Neural progenitor cell (in vitro differentiated cells): ENCODE data around the gene PTPRJ. TPM values are rescaled to one million over a fixed set of nuclear protein-coding genes. Genes with fewer than 3 reads are reported as not detected.

Experiments
- DNase-seq: peaks from one replicate; pipeline ENCODE4 v3.0.0-alpha.2; 2016; ENCODE audit warnings: low spot score
- H2AFZ ChIP-seq: fragments of 200-600 bp; sonication (generic); replicated peaks from 2 replicates; pipeline ENCODE4 v1.6.1; 2016; ENCODE audit warnings: antibody characterized with exemption
- H3F3A ChIP-seq: fragments of 200-600 bp; sonication (generic); 2 replicates; pipeline ENCODE4 v1.6.1; 2016; ENCODE audit warnings: antibody characterized with exemption, low read depth
- H3K27ac ChIP-seq: fragments of 200-600 bp; sonication (generic); 2 replicates; pipeline ENCODE4 v1.5.1; 2016; ENCODE audit warnings: mild to moderate bottlenecking
- H3K27me3 ChIP-seq: fragments of 200-600 bp; sonication (generic); 2 replicates; pipeline ENCODE4 v1.6.1; 2016; ENCODE audit warnings: mild to moderate bottlenecking, moderate library complexity
- H3K36me3 ChIP-seq: fragments of 200-600 bp; sonication (generic); 2 replicates; pipeline ENCODE4 v1.5.1; 2016
- H3K4me1 ChIP-seq: fragments of 200-600 bp; sonication (generic); 2 replicates; pipeline ENCODE4 v1.6.1; 2016; ENCODE audit warnings: mixed run types
- H3K4me2 ChIP-seq: fragments of 200-600 bp; sonication (generic); 2 replicates; pipeline ENCODE4 v1.6.1; 2016
- H3K4me3 ChIP-seq: fragments of 200-600 bp; sonication (generic); 2 replicates; pipeline ENCODE4 v1.5.1; 2016
- H3K79me2 ChIP-seq: fragments of 200-600 bp; sonication (generic); 2 replicates; pipeline ENCODE4 v1.6.1; 2016; ENCODE audit warnings: low read depth
- H3K9ac ChIP-seq: fragments of 200-600 bp; sonication (generic); 2 replicates; pipeline ENCODE4 v1.6.1; 2016
- H3K9me3 ChIP-seq: fragments of 200-600 bp; sonication (generic); 2 replicates; pipeline ENCODE4 v1.5.1; 2016; ENCODE audit warnings: low read depth
- H4K20me1 ChIP-seq: fragments of 200-600 bp; sonication (generic); 2 replicates; pipeline ENCODE4 v1.6.1; 2016; ENCODE audit warnings: low read depth
- H3K27ac Mint-ChIP-seq: 3 replicates; pipeline ENCODE4 v1.8.0; 2021; ENCODE audit warnings: mixed read lengths
- H3K27me3 Mint-ChIP-seq: 2 replicates; pipeline ENCODE4 v1.8.0; 2022; ENCODE audit warnings: low read depth, mild to moderate bottlenecking, inconsistent platforms, moderate library complexity, mixed read lengths; ENCODE audit not compliant: insufficient read depth
- H3K36me3 Mint-ChIP-seq: 3 replicates; pipeline ENCODE4 v1.8.0; 2021; ENCODE audit warnings: mixed read lengths
- H3K4me1 Mint-ChIP-seq: 3 replicates; pipeline ENCODE4 v1.8.0; 2021; ENCODE audit warnings: mixed read lengths
- H3K4me3 Mint-ChIP-seq: 3 replicates; pipeline ENCODE4 v1.8.0; 2021; ENCODE audit warnings: mild to moderate bottlenecking, moderate library complexity, mixed read lengths
- H3K9me3 Mint-ChIP-seq: 3 replicates; pipeline ENCODE4 v1.8.0; 2020; ENCODE audit warnings: mixed read lengths
- EZH2 ChIP-seq: fragments of 200-600 bp; sonication (generic); IDR thresholded peaks from 2 replicates; pipeline ENCODE4 v1.6.1; 2017; ENCODE audit warnings: antibody characterized with exemption, mild to moderate bottlenecking, moderate library complexity
- EZH2phosphoT487 ChIP-seq: fragments of 200-600 bp; sonication (generic); IDR thresholded peaks from 2 replicates; pipeline ENCODE4 v1.6.1; 2017; ENCODE audit warnings: antibody characterized with exemption
- total RNA-seq: library from RNA; depleted of rRNA; stranded (reverse); fragments of >200 nt; gene quantifications from 2 replicates; pipeline ENCODE4 v1.2.3, GENCODE V29; 2015; ENCODE audit warnings: low replicate concordance
- TF ChIP-seq, protein P1 (sequence below): fragments of 200-600 bp; sonication (generic); IDR thresholded peaks from 2 replicates; pipeline ENCODE4 v1.5.1; 2017; ENCODE audit warnings: antibody characterized with exemption, mild to moderate bottlenecking

Gene PTPRJ
- total RNA-seq, 1 donor from 2014 or later = 28.0 TPM

GRCh38 chr11:48094643-48095339 lies 114.4 kb downstream of the PTPRJ start:
- peaks cover 19% of the 10 kb centered on the region for H3K4me1 ChIP-seq
- H3K36me3 ChIP-seq = no peaks in the 10 kb centered on the region
- no peak overlapping the region for H3K9ac ChIP-seq
- peaks cover 74% of the 10 kb centered on the region for H4K20me1 ChIP-seq
- no peak overlapping the region for H3K4me3 ChIP-seq
- Mint-ChIP-seq H3K4me3 (peak overlapping the region; percentile 7), H3K27me3 (no peaks in the 10 kb centered on the region), H3K4me1 (peaks cover 50% of the 10 kb centered on the region), H3K9me3 (no peaks in the 10 kb centered on the region), H3K36me3 (no peaks in the 10 kb centered on the region), H3K27ac (peak overlapping the region; percentile 23)
- H3K27ac ChIP-seq = no peak overlapping the region
- H3K4me2 ChIP-seq = no peak overlapping the region
- H2AFZ ChIP-seq = no peak overlapping the region
- DNase-seq = no peak
- no peaks in the 10 kb centered on the region for H3K9me3 ChIP-seq
- H3K79me2 ChIP-seq = peaks cover 5% of the 10 kb centered on the region
- TF ChIP-seq EZH2 (no peak), EZH2phosphoT487 (no peak)
- TF ChIP-seq, protein P1, sequence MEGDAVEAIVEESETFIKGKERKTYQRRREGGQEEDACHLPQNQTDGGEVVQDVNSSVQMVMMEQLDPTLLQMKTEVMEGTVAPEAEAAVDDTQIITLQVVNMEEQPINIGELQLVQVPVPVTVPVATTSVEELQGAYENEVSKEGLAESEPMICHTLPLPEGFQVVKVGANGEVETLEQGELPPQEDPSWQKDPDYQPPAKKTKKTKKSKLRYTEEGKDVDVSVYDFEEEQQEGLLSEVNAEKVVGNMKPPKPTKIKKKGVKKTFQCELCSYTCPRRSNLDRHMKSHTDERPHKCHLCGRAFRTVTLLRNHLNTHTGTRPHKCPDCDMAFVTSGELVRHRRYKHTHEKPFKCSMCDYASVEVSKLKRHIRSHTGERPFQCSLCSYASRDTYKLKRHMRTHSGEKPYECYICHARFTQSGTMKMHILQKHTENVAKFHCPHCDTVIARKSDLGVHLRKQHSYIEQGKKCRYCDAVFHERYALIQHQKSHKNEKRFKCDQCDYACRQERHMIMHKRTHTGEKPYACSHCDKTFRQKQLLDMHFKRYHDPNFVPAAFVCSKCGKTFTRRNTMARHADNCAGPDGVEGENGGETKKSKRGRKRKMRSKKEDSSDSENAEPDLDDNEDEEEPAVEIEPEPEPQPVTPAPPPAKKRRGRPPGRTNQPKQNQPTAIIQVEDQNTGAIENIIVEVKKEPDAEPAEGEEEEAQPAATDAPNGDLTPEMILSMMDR = no peak
- no peaks in the 10 kb centered on the region for H3F3A ChIP-seq
- H3K27me3 ChIP-seq = no peaks in the 10 kb centered on the region

GRCh38 chr11:48095779-48096470 lies 115.6 kb downstream of the PTPRJ start:
- DNase-seq = no peak
- no peak overlapping the region for H3K9ac ChIP-seq
- no peak overlapping the region for H3K27ac ChIP-seq

GRCh38 chr11:48096588-48097525 lies 116.5 kb downstream of the PTPRJ start:
- no peak overlapping the region for H3K4me3 ChIP-seq
- H3K27me3 Mint-ChIP-seq = no peaks in the 10 kb centered on the region
- no peak overlapping the region for H2AFZ ChIP-seq
- peaks cover 5% of the 10 kb centered on the region for H3K79me2 ChIP-seq
- DNase-seq = no peak
- peaks cover 61% of the 10 kb centered on the region for H3K4me1 Mint-ChIP-seq
- H3F3A ChIP-seq = no peaks in the 10 kb centered on the region
- no peaks in the 10 kb centered on the region for H3K9me3 ChIP-seq
- peaks cover 26% of the 10 kb centered on the region for H3K4me1 ChIP-seq
- peak overlapping the region; percentile 87 for H3K27ac Mint-ChIP-seq
- no peaks in the 10 kb centered on the region for H3K36me3 Mint-ChIP-seq
- no peaks in the 10 kb centered on the region for H3K9me3 Mint-ChIP-seq
- no peaks in the 10 kb centered on the region for H3K27me3 ChIP-seq
- no peak overlapping the region for H3K4me3 Mint-ChIP-seq
- TF ChIP-seq EZH2phosphoT487 (no peak), EZH2 (no peak)
- TF ChIP-seq, protein P1 = no peak
- no peaks in the 10 kb centered on the region for H3K36me3 ChIP-seq
- H3K9ac ChIP-seq = no peak overlapping the region
- no peak overlapping the region for H3K4me2 ChIP-seq
- H4K20me1 ChIP-seq = peaks cover 76% of the 10 kb centered on the region
- H3K27ac ChIP-seq = no peak overlapping the region

More at GRCh38 chr11:48095779-48096470, 115.6 kb downstream of the PTPRJ start:
- Histone ChIP-seq H3K4me3 (no peak overlapping the region), H3K36me3 (no peaks in the 10 kb centered on the region), H2AFZ (no peak overlapping the region), H3K4me1 (peaks cover 21% of the 10 kb centered on the region), H4K20me1 (peaks cover 76% of the 10 kb centered on the region), H3K79me2 (peaks cover 5% of the 10 kb centered on the region), H3K4me2 (no peak overlapping the region), H3K9me3 (no peaks in the 10 kb centered on the region), H3K27me3 (no peaks in the 10 kb centered on the region), H3F3A (no peaks in the 10 kb centered on the region)
- H3K36me3 Mint-ChIP-seq = no peaks in the 10 kb centered on the region
- H3K27me3 Mint-ChIP-seq = no peaks in the 10 kb centered on the region
- TF ChIP-seq EZH2 = no peak
- TF ChIP-seq, protein P1 = no peak
- peak overlapping the region; percentile 87 for H3K27ac Mint-ChIP-seq
- peaks cover 52% of the 10 kb centered on the region for H3K4me1 Mint-ChIP-seq
- peak overlapping the region; percentile 15 for H3K4me3 Mint-ChIP-seq
- H3K9me3 Mint-ChIP-seq = no peaks in the 10 kb centered on the region
